ENCODE results near the gene SLC52A3.

The SLC52A3 gene

DNA sequence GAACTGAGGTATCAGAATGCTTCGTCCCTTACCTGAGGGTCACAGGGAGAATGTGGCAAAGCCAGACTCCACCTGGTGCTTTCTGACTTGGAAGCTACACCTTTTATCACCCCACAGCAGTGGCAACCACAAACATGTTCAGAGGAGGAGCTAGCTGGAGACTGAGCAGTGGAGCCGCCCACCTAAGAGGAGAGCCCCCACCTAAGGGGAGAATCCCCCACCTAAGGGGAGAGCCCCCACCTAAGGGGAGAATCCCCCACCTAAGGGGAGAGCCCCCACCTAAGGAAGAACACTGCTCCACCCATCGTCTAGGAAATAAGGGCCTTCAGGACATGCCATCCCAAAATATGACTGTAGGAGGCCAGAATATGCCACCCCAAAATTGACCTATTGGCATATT lies 4.0 kb downstream of the SLC52A3 start:
- TF ChIP-seq, protein P1, sequence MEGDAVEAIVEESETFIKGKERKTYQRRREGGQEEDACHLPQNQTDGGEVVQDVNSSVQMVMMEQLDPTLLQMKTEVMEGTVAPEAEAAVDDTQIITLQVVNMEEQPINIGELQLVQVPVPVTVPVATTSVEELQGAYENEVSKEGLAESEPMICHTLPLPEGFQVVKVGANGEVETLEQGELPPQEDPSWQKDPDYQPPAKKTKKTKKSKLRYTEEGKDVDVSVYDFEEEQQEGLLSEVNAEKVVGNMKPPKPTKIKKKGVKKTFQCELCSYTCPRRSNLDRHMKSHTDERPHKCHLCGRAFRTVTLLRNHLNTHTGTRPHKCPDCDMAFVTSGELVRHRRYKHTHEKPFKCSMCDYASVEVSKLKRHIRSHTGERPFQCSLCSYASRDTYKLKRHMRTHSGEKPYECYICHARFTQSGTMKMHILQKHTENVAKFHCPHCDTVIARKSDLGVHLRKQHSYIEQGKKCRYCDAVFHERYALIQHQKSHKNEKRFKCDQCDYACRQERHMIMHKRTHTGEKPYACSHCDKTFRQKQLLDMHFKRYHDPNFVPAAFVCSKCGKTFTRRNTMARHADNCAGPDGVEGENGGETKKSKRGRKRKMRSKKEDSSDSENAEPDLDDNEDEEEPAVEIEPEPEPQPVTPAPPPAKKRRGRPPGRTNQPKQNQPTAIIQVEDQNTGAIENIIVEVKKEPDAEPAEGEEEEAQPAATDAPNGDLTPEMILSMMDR (IDR thresholded peaks at IDR 0.05; ENCODE audit: extremely low read depth, missing control alignments), result no peak
- DNase-seq (ENCODE audit: low spot score), result no peak

DNA sequence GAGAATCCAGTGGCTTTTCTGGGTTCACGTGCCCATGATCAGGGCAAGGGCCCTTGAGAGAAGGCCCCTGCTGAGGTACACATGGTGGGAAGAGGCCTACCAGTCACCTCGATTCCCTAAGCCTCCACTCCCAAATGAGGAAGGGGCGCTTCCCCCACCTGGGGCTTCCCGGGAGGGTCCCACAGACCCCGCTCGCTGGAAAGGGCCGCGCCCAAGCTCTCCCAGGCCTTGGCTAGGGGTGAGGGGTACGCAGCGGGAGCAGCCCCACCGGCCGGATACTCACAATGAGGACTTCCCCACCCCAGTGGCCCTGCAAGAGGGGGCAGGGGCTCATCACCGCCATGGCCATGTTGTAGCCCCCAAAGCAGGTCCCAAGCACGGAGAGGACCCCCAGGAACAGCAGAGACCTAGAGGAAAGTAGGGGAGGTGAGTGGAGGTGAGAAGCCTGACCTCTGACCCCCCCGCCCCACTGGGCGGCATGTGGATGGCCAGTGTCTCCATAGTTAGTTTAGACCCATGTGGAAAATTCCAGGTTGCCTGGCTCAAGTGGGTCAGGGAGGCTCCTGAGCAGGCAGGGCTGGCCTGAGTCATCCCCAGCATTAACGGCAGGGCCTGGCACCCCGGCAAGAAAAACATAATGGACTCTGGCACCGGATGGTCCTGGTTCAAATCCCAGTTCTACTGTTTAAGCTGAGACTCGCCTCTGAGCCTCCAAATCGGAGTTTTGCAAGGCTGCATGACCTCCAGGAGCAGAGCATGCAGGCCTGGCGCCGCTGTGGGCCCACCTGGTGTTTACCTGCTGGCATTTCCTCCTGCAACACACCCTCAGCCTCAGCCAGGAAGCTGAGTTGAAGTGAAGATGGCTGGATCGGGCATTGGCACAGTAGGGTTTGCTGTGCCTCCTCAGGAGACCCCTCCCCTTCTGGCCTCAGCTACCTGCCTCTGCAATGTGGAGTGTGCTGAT lies 6.6 kb downstream of the SLC52A3 start:
- DNase-seq (ENCODE audit: low spot score), result no peak

DNA sequence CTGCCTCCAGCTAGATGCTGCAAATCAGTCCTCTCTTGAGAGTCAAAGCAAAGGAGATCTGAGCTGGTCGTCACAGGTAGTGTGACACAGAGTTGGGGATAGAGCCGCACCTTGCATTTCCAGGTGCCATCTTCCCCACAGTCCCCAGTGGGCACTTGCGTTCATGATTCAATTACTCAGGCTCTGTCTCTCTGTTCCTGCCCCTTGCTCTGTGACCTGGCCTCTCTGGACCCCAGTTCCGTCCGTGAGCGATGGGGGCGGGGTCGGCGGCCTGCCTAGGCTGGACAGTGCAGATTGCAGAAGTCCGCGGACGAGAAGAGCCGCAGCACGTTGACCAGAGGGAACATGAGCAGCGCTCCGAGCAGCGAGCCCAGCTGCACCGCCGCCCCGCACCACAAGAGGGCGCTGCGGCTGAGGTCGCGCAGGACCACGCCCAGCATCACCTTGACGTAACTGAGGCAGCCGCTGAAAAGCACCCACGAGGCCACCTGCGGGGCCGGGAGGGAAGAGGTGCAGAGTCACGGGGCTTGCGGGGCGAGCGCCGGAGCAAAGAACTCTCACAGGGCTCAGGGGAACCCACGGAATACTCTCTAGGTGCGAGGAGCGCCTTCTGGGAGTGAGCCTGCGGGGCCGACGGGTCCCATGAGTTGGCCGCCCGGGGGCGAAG lies 7.4 kb downstream of the SLC52A3 start:
- DNase-seq (ENCODE audit: low spot score), result peak; percentile 71
- TF ChIP-seq, protein P1 (IDR thresholded peaks at IDR 0.05; ENCODE audit: extremely low read depth, missing control alignments), result peak; percentile 76

More for the DNA sequence above, 6.6 kb downstream of the SLC52A3 start:
- TF ChIP-seq, protein P1 (IDR thresholded peaks at IDR 0.05; ENCODE audit: extremely low read depth, missing control alignments), result no peak

DNA sequence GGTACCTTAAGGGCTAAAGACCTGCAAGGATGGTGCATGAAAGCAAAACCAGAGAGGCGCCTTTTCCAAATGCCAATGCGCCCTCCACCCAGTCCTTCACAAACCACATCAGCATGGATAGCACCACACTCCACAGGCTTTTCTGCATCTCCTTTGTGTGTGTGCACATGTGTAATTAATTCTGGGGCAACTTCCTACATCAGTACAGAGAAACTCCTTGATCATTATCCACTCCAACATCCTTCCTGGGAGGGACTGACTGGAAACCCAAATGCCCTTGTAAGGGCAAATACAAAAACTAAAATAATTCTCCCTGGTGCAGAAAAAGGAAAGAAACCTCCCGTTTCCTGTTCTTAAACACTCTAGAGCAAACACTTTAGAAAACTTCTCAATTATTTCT lies 10.8 kb downstream of the SLC52A3 start:
- TF ChIP-seq, protein P1 (IDR thresholded peaks at IDR 0.05; ENCODE audit: extremely low read depth, missing control alignments), result no peak

DNA sequence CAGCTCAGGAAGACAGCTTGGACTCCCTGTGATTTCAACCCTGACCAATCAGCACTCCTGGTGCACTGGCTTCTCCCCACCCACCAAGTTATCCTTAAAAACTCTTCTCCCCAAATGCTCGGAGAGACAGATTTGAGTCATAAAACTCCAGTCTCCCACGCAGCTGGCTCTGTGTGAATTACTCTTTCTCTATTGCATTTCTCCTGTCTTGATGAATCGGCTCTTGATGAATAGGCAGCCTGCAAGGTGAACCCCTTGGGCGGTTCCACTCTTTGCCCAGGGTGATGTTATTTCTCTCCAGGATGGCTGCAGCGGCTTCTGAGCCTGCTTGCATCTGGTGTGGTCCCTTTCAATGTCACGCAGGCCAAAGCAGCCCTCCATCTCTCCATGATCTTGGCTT lies 12.4 kb downstream of the SLC52A3 start:
- TF ChIP-seq, protein P1 (IDR thresholded peaks at IDR 0.05; ENCODE audit: extremely low read depth, missing control alignments), result no peak
- DNase-seq (ENCODE audit: low spot score), result no peak

More for the DNA sequence above, 10.8 kb downstream of the SLC52A3 start:
- no peak for DNase-seq (ENCODE audit: low spot score)

DNA sequence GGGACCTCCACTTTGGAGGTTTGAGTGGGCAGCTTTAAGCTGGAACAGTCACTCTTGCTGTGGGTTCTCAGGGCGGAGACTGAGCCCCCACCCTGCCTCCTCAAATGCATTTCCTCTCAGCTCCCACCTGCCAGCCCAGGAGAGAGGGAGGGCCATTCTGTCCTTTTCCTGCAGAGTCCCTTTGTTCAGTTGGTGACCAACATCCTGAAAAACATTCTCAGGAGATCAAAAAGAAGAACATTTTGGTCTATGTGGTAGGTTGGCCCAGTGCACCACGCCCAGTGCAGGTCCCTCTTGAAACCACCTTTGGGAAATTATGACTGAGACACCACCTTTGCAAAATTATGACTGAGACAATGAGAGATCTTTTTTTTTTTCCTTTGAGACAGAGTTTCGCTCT lies 13.4 kb downstream of the SLC52A3 start:
- no peak for DNase-seq (ENCODE audit: low spot score)
- TF ChIP-seq, protein P1 (IDR thresholded peaks at IDR 0.05; ENCODE audit: extremely low read depth, missing control alignments), result no peak

Measured in GM20000 (cell line).